GM15510 (cell line): ENCODE measurements around the gene ABCA9.

Experiments
- POLR2A ChIP-seq: IDR thresholded peaks from 3 replicates; pipeline ENCODE4 v1.6.1; 2011; ENCODE audit warnings: borderline replicate concordance; ENCODE audit not compliant: insufficient read length; ENCODE audit errors: extremely low read depth

The ABCA9 gene

DNA sequence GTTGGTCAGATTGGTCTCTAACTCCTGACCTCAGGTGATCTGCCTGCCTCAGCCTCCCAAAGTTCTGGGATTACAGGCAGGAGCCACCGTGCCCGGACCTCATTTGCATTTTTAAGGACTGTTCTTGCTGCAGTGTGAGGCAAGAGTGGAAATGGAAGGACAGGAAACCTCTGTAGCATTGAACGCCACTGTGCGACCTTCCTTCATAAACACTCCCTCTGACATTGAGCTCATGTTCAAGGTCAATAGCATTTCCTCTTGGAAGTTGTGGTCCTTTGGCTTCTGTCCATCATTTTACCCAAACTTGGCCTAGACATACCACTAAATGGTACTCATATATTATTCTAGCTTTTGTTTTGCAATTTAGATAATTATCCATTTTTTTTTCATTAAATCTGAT, 72.8 kb downstream of the ABCA9 start:
- no peak for TF ChIP-seq POLR2A

DNA sequence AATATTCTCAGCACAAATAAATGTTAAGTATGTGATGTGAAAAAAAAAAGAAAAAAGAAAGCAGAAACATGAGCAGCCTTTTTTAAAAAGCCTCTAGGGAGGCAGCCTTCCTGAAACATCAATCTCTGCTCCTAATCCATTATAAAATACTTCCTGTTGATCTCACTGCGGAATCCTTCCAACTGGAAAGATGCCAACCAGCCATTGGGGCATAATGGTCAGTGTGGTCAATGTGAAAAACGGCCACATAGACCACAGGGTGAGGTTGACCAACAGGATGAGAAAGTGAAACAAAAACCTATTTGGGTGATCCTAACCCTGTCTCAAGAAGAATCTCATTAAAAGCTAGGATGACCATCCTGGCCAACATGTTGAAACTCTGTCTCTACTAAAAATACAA, 79.4 kb downstream of the ABCA9 start:
- no peak for TF ChIP-seq POLR2A

DNA sequence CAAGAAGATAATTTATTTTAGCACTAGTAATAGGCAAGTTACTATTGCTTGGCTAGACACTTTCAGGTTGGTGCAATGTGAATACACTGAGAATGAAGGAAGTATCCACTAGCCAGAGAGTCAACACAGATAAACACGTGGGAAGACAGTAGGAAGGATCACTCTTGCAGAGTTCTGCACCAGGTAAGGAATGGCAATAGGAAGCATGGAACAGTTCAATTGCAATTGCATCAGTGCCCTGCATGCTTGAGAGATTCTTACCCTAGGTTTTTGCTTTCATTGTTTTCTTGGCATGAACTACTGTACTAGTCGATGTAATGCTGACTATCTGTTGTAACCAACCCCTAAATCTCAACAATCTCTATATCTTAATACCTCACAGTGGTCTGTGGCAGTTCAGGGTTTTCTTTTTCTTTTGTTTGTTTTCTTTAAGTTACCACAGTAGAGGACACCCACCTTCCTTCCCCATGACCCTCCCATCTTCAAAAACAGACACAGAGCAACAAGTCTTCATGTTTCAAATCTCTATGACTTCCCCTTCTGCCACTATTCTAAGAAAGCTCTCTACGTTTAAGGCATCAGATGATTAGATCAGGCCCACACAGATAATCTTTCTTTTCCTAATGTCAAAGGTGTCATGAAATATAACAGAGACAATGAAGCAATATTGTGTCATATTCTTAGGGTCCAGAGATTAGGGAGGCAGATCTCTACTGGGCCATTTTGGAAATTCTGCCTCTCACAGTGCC, 87.5 kb downstream of the ABCA9 start:
- TF ChIP-seq POLR2A: no peak

DNA sequence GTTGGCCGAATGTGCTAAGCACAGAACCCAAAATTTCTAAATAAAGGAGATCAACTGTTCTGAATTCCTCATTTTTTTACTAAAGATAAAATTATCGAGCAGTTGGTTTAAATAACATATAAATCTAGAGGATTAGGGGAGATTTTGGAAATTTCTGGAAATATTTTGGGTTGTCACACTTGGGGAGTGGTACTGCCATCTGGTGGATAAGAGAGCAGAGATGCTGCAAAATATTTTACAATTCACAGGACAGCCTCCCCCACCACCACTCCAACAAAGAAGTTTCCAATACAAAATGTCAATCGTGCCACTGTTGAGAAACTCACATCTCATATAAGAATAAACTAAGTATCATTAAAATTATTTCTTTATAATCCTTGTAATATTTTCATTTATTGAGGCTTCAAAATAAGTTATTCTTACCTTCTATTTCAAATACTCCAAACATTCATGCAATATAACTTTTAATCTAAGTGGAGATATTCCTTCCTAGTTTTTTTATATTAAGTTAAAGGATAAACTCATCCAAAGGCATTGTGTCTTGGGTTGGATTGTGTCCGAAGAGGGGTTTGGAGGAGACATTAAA, 88.5 kb downstream of the ABCA9 start:
- no peak for TF ChIP-seq POLR2A

DNA sequence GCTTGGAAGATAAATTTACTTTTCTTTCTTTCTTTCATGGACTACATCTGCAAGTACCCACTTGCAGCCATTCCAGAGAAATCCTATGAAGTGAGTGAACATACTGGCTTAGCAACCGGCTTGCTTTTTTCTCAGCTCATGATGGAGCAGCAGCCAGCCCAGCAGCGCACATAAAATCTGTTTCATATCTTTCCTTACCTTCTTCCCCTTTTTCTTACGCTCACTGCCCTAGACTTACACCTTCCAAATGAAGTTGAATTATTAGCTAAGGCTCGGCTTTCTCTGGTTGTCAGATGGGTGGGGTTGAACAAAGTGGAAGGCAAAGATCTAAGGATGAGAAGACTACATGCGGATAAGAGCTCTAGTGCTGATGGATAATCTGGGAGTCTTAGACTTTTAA, 91.6 kb downstream of the ABCA9 start:
- TF ChIP-seq POLR2A: no peak

DNA sequence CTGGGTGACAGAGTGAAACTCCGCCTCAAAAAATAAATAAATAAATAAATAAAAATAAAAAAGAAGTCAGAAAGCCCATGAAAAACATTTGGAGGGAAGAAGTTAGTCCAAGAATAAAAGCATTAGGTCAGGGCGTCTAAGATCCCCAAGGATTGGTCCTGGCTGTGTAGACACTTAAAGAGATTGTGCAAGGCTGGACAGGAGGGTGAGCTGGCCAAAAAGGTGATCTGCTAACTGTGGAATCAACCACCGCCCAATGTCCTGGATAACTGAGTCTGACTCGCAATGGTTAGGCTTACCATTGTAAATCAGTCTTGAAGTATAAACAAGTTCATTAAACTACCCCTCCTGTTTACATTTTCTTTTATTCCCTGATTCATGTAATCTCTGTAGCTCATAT, 96.8 kb downstream of the ABCA9 start:
- TF ChIP-seq POLR2A: no peak

DNA sequence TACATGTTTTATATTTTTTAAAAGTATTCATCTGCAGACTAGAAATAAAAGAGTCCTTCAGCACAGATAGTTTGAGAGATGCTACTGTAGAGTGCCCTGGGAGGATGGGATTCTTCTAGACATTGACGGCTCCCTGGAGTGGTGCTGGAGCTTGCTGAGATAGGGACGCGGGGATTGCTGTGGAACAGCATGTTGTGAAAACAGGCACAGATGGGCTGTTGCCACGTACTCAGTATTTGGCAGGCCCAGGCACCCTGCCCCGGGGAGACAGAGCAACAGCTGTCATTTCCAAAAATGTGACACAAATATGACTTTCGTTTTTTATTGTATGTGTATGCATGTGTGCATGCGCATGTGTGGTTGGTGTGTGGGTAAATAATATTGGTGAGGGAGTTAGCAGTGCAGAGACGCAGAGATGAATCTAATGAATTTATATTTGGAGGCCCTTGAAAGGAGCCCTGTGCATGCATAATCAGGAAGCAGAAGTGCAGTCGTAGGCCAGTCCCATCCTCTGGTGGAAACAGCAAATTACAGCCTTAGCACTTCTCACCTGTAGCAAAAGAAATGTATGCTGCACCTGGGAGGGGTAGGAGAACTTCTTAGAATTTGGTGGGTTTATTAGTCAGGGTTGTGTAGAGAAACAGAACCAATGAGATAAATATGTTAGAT, 99.4 kb downstream of the ABCA9 start:
- no peak for TF ChIP-seq POLR2A

DNA sequence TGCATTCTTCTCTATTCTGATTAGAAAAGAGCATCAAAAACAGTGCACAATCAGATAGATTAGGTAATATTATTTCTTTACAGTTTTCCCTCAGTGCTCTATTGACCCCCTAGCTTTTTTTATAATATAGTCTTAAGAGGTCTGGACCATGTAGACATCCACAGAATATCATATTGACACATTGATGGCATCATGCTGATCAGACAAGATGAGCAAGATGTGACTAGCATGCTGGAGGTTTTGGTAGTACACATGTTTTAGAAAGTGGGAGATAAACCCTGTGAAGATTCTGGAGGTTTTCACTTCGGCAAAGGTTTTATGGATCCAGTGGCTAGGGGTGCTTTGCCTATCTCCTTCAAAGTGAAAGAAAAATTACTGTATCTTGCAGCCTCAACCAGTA, 102.8 kb downstream of the ABCA9 start:
- no peak for TF ChIP-seq POLR2A

DNA sequence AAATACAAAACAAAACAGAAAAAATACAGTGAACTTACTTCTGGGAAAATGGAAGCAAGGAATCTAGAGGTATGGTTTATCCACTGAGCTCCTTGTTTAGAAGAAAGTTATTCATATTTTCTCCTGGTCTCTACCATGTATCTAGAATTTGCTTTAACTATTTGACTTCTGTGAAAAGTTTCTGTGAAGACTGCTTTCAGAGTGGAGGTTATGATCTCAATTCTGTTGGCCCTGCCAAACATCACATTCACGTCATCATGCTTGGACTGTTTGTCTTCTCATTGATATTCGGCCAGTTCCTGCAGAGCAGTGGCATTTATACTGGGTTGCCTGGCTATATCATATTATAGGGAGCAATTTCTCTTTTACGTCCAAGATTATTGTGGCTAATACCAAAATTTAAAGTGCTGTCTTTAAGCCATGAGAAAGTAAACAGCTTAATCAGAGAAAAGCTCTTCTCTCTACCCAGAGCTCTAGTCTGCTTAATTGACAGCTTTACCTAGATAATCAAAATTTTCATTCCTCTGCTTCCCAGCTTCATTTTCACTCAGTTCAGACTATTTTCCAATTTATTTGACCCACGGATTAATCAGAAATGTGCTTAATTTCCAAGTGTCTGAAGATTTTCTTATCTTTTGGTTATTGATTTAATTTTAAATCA, 105.4 kb downstream of the ABCA9 start, which contains the start of gene ABCA8:
Gene ABCA8, minus strand, starts transcription at position 212 of the 661 bp plus-strand sequence. CDS start 13,358 bp downstream, outside the sequence.
- no peak for TF ChIP-seq POLR2A

DNA sequence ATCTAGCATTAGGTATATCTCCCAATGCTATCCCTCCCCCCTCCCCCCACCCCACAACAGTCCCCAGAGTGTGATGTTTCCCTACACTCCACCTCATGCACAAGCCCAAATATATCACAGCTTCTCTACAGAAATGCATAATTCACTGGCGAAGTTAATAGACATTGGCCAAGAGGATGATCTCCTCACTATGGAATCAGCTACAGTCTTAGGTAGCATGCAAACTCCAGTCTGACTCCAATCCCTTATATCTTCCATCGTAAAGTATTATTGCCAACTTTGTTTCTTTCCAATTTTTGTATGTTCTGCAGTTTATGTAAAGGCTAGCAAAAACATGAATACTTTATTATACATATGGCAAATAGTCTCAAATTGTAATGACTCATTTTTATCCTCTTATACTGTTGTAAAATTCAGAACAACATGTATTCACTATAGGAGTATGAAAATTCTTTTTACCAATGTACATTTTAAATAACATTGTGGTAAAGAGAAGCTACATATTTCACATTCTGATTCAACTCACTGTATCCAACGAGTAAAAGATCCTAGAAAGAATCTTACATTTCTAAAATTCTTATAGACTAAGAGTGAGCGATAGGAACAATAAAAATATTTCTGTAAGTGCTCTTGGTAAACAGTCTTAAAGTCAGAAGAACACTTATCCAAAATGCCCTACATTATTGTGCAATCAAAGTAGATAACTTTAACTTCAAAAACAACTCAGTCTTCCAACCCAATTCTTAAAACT, 106.4 kb downstream of the ABCA9 start:
- TF ChIP-seq POLR2A: no peak

DNA sequence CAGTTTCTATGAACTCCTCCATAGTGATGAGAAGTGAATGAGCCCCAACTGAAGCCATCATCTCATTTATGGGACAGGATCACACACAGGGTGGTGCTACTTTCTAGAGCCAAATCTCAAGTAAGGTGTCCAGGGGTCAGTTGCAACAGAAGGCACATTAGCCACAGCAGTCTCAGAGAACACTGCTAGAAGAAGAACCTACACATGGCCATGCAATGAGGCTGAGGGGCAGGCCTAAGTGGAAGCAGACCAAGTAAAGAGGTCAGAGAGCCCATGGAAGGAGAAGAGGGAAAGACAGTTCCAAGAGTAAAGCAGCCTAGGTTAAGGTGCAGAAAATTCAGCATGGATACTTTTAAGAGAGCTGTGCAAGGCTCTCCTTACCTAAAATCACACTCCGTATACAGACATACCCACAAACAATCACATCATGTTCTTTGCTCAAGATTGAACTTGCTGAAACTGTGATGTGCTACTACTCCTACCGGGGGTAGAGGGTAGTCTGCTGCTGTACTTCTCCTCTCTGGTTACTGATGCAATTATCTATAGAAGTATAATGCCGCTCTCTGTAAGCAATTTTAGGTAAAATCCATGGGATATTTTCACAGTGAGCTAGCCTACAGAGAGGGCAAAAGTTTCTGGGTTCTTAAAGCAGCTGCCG, 107.3 kb downstream of the ABCA9 start:
- no peak for TF ChIP-seq POLR2A

DNA sequence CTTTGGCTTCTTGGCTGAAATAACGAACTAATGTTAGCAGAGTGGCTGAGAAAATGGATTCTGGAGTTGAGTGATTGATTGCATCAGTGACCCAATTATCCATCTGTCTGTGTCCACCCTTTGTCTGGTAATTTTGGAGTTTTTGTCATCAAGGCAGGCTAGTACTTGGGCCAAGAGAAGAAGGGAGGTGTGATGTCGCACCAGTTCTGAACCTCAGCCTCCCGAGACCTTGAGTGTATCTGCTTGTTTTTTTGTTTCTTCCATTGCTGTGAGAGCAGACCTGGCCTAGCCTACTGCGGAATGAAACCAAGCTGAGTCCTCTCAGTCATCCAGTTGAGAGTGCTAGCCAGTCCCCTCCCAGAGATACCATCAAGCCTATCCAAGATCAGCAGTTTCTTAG, 110.0 kb downstream of the ABCA9 start:
- no peak for TF ChIP-seq POLR2A

DNA sequence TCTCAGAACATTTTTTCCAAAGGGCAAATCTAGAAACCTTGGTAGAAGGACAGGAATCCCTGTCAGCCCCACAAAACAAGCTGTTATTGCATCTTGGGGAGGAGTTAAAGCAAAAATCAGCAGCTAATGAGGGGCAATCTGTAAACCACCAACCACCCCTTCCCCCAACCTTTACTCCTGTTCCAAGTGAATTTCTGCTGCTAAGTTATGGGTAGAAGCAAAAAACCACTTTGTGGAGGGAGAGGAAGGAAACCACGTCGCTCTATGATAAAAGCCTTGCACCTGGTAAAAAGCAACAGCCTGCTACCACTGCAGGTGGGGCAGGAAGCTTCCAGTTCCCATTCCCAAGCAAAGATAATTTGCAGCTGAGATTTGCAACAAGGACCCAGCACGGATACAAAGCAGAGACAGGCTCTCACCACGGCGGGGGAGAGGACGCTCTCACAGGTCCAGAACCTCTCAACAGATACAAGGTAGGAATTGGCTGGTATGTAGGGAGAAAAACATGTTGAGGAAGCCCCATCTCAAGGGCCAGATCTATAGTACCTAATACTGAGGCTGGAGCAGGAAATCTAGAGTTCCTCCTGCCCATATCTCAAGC, 116.2 kb downstream of the ABCA9 start:
- no peak for TF ChIP-seq POLR2A
